ENCODE measurements around the gene CDC42SE2.
A peak's percentile ranks its signal among the peaks of the same experiment; 100 is the strongest.
"Not testable (repeated sequence)": the region's sequence is repeated elsewhere in the genome, so short reads cannot be mapped to it uniquely, and the experiment has no call there.

Gene CDC42SE2

GRCh38 chr5:131396015-131396414, 132.2 kb downstream of the CDC42SE2 start:
- DNase-seq, result no peak

GRCh38 chr5:131396630-131397273, 132.9 kb downstream of the CDC42SE2 start:
- DNase-seq, result no peak

GRCh38 chr5:131399007-131399406, 135.2 kb downstream of the CDC42SE2 start:
- DNase-seq, result not testable (repeated sequence)

GRCh38 chr5:131400585-131400984, 136.7 kb downstream of the CDC42SE2 start:
- no peak for DNase-seq

- DNase-seq, result no peak
These were observed 141.8 kb downstream of the CDC42SE2 start for GRCh38 chr5:131405674-131406073.

GRCh38 chr5:131406076-131406475, 142.2 kb downstream of the CDC42SE2 start:
- no peak for DNase-seq

GRCh38 chr5:131406975-131407638, 143.3 kb downstream of the CDC42SE2 start:
- no peak for DNase-seq

GRCh38 chr5:131413605-131414559, 150.0 kb downstream of the CDC42SE2 start:
- DNase-seq, result peak; percentile 24

- DNase-seq, result no peak
These were observed 152.9 kb downstream of the CDC42SE2 start for GRCh38 chr5:131416729-131417128.

- peak; percentile 75 for DNase-seq
These were observed 153.5 kb downstream of the CDC42SE2 start for GRCh38 chr5:131417240-131417869.

GRCh38 chr5:131418846-131419245, 155.0 kb downstream of the CDC42SE2 start:
- DNase-seq, result no peak

GRCh38 chr5:131419877-131420276, 156.0 kb downstream of the CDC42SE2 start:
- no peak for DNase-seq

- DNase-seq, result no peak
These were observed 159.2 kb downstream of the CDC42SE2 start for GRCh38 chr5:131423056-131423455.

GRCh38 chr5:131426011-131426410, 162.2 kb downstream of the CDC42SE2 start:
- DNase-seq, result no peak

GRCh38 chr5:131430794-131431193, 166.9 kb downstream of the CDC42SE2 start:
- no peak for DNase-seq

- DNase-seq, result no peak
These were observed 167.9 kb downstream of the CDC42SE2 start for GRCh38 chr5:131431794-131432193.

GRCh38 chr5:131433109-131433508, 169.3 kb downstream of the CDC42SE2 start:
- no peak for DNase-seq

GRCh38 chr5:131436081-131436480, 172.2 kb downstream of the CDC42SE2 start:
- DNase-seq, result no peak

- no peak for DNase-seq
These were observed 177.3 kb downstream of the CDC42SE2 start for GRCh38 chr5:131441184-131441583.

Measured in stimulated activated CD4-positive, alpha-beta T cell treated with anti-CD3 and anti-CD28 coated beads, Interleukin-1b, Interleukin-23, amount 100 ng/mL, for 48 hours (primary cell).